ENCODE measurements around the gene HOATZ.

- TF ChIP-seq MAX (IDR thresholded peaks at IDR 0.05; ENCODE audit: insufficient read depth, insufficient read length) (no peak), CTCF (IDR thresholded peaks at IDR 0.05; ENCODE audit: extremely low read depth in 1 of 2, insufficient read depth in 1 of 2, low read depth in 1 of 2, low read length in 2 of 2) (no peak), EZH2 (IDR thresholded peaks at IDR 0.05; ENCODE audit: borderline replicate concordance, low read depth, low read length, severe bottlenecking) (no peak), POLR2A (IDR thresholded peaks at IDR 0.05; ENCODE audit: low read depth, low read length) (no peak), MYC (IDR thresholded peaks at IDR 0.05; ENCODE audit: low read depth, low read length) (no peak), POLR2AphosphoS5 (IDR thresholded peaks at IDR 0.05; ENCODE audit: insufficient read depth, low read depth, low read length) (no peak), JUN (IDR thresholded peaks at IDR 0.05; ENCODE audit: borderline replicate concordance, insufficient read depth, insufficient read length, low read depth) (no peak)
These were observed 10.9 kb downstream of the HOATZ start for GRCh38 chr11:111525456-111525855.
